GM18507 (cell line): Measurements from ENCODE around the gene ADARB1.

Experiments
- DNase-seq: peaks from one replicate; pipeline ENCODE4 v3.0.0; 2011; ENCODE audit warnings: low read depth; ENCODE audit not compliant: insufficient read length; ENCODE audit errors: extremely low spot score
- FAIRE-seq: peaks from 2 replicates; lab custom pipeline; 2011; peaks lifted over from hg19 to GRCh38; lab: Jason Lieb, UNC

The ADARB1 gene

DNA sequence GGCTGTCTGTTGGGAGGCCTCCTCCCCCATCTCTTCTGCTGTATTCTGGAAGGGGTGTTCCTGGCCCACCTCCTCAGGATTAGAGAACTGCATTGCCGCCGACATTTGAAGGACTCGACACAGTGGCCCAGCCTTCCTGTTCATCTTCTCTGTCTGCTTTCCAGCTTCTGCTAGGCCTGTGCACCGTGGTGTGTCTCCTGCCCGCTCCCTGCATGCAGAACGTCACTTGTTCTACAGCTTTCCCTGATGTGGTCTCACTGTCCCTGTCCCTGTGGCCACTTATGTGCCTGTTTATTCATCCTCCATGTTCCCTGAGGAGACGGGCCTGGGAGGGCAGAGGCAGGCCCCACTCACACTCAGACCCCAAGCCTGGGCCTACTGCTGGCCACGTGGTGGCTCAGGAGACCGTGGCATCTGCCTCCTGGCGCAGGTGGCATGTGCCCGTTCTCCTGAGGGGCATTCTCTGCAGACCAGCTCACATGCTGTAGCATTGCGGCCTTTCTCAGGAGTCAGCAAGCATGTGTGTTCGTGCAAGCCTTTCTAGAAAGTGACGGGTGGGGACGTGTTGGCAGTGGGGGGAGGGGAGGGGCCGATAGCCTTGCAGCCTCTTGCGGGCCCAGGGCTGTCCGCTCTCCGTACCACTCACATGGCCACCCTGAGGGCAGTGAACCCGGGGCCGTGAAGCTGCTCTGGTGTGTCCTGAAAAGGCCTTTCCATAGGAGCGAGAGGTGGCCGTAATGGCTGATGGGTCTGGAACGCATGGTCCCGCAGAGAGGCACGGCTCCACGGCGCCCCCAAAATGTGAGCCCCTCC, 177.5 kb downstream of the ADARB1 start:
- FAIRE-seq (no peak), DNase-seq (no peak)

DNA sequence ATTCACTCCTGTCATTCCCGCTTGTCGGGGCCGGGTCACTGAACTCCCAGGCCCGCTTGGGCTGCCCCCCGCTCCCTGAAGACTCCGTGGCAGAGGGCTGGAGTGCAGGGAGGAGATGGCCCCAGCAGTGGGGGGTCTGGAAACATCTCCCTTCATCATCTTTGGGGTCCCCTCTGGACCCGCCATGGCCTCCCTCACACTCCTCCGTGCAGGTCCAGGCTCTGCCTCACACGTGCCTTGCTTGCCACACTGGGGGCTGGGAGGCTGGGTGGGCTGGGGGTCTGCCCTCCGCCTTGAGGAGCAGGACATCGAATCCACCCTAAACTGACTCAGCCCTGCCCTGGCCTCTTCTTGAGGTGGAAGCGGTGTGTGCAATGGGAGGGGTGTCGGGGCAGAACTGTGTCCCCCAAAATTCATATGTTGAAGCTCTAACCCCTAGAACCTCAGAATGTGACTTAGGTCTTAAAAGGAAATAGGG, 178.1 kb downstream of the ADARB1 start:
- no peak for DNase-seq

DNA sequence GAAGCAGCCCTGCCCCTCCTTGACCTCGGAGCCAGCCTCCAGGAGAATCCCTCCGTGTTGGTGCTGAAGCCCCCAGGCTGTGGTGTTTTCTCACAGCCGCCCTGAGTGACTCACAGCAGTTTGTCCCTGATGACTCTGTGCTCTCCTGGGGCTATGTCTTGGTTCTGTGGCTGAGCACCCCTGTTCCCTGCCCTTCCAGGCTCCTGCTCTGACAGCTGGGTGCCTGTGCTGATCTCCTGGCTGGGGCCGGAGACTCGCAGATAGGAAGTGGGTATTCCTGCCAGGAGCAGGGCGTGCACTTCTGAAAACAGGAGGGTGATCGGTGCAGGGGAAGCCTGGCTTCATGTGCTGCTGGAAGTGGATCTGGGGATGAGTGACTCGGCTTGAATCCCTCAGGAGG, 178.8 kb downstream of the ADARB1 start:
- DNase-seq (no peak), FAIRE-seq (no peak)

More for the DNA sequence above, 178.1 kb downstream of the ADARB1 start:
- FAIRE-seq = no peak

DNA sequence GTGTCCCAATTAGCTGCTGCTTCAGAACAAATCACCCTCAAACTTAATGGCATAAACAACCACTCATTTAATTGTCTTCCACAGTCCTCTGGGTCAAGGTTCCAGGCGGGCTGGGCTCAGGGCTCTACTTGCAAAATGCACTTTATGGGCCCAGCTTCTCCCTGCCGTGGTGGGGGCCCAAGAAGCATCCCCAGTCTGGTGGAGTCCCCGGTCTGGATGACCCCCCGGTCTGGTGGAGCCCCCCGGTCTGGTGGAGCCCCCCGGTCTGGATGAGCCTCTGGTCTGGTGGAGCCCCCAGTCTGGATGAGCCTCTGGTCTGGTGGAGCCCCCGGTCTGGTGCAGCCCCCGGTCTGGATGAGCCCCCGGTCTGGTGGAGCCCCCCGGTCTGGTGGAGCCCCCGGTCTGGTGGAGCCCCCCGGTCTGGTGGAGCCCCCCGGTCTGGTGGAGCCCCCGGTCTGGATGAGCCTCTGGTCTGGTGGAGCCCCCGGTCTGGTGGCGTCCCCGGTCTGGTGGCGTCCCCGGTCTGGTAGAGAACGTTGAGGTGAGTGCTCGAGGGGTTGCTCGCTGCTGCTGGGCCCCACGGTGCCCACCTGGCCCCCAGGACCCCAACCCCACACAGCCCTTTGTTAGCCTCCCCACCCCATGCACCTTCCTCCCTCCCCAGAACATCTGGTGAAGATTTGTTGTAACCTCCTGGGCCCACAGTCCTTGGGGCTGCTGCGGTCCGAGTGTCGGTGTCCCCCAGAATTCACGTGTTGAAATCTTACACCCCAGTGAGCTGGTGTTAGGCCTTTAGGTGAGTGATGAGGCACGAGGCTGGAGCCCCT, 179.5 kb downstream of the ADARB1 start:
- no peak for DNase-seq
- no peak for FAIRE-seq

DNA sequence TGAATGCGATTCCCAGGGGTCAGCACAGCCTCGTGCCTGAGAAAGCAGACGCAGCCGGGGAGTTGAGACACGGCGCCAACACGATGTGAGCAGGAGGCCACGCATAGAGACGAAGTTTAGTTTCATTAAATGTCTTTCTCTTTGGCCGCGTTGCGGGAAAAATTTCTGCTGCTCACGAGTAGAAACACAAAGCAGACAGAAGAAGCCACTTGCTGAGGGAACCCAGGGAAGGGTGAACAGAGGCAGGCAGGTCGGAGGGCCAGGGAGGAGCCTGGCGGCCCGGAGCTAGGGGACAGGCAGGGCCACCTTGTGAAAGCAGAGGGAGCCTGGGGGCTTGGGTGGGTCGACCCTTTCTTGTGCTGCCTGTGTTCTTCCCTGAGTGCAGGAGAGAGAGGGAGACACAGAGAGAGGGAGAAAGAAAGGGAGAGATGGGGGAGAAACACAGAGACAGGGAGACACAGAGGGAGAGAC, 180.1 kb downstream of the ADARB1 start:
- FAIRE-seq = no peak
- DNase-seq = no peak

DNA sequence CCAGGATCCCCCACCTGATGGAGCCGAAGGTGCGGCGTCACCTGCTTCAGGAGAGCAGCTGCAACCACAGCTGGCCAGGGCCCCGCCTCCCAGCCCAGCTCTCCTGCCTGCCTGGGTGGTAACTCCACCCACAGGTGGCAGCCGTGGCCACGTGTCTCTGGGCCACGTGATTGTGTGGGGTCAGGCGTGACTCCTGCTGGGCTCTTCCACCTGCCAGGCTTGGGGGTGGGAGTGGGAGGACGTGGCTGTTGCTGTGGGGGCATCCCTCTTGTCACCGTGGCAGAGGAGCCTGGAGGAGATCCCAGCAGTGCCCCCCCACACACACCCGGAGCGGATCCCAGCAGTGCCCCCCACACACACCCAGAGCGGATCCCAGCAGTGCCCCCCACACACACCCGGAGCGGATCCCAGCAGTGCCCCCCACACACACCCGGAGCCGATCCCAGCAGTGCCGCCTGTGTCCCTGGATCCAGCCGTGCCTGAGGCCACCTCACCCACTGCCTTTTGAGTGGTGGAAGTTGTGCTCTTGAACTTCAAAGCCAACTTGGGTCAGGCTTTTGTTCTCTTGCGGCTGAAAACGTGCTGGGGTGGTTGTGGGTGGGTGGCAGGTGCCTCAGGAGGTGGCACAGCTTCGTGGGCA, 181.1 kb downstream of the ADARB1 start:
- FAIRE-seq = no peak
- DNase-seq = no peak

DNA sequence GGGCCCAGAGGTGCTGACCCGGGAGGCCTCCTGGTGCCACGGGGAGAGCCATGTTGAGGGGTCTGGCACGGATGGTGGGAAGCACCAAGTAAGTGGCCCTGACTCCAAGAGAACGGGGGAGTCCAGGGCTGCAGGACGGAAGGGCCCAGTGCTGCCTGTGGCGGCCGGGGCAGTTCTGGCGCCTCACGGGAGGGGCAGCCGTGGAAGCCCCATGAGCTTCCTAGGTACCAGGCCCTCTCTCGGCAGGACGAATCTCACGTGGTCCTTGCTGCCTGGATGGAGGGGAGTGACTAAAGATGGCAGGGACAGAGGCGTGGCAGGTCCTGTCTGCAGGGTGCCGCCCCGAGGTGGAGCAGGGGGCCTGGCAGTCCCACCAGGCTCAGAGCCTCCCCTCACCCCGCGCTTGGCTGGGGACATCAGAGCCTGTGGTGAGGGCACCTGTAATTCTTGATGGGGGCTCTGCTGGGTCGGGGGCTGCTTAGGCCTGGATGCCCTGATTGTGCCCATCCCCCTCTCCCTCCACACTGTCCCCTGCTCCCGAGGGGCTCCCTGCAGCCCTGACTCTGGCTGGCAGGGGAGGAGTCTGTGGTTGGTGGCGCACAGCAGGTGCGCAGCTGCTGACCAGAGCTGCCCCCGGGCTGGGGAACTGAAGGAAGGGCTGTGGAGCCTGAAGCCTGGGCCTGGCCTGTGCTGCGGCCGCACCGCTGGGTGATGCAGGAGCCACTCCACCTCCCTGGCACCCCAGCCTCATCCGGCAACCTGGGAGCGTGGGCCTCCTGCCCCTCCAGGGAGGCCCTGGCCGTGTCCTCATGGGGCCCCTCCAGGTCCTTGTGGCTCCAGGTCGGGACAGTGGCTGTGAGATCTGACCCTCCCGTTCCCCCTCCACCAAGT, 181.9 kb downstream of the ADARB1 start:
- FAIRE-seq (no peak), DNase-seq (no peak)

DNA sequence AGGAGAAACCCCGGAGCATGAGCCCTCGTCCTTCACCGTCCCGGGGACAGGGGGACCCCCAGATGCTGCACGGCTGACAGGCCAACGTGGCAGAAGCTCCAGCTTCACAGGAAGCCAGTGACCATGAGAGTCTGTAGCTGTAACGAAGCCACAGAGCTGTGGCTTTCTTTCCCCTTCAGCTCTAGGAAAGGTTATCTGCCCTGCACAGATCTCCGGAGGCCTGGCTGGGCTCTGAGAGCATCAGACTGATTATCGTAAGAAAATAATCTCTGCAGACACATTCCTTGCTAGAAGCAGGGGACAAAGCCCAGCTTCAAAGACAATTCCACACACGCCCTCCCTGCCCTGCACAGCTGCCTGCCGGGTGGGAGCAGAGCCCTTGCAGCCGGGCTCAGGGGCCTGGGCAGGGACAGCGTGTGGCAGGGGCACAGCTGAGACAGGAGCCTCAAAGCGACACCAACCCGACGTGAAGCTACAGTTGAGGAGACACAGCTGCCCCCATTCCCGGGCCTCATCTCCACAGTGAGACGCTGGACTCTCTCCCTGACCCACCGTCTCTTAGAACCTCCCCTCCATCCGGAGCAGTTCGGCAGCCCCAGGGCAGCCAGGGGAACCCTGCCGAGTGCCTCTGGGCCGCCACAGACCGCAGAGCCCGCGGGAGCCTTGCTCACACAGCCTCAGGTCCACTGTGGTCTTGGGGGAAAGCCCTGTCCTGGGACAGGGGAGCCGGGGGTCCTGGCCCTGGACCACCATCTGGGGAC, 182.7 kb downstream of the ADARB1 start:
- no peak for FAIRE-seq

DNA sequence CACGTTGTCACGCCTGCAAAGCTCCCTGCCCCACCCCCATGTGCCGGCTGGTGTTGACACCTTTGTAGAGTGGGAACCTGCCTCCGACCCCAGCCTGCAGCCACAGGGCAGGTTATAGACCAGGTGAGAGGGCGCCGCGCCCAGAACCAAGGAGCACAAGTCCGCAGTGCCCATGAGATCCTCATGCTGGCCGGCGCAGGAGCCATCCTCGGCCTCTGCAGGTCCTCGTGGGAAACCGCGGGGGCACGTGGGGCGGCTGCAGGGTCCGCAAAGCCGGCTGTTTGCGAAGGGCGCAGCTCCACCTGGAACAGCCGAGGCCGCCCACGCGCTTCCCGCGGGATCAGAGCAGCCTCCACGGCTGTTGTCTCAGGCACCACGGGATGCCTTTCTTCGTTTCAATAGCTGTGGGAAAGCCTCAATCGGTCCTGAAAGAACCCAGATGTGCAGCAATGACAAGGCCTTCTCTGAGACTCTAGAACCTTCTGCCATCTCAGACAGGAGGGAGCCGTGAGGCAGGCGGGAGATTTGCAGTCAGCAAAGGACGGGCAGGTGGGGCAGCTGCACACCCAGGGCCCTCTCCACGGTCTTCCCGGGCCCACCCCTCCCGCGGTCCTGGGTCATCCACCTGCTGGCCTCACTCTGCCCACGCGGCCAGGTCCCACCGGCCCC, 183.4 kb downstream of the ADARB1 start:
- DNase-seq (no peak), FAIRE-seq (no peak)

More for the DNA sequence above, 182.7 kb downstream of the ADARB1 start:
- DNase-seq = no peak

DNA sequence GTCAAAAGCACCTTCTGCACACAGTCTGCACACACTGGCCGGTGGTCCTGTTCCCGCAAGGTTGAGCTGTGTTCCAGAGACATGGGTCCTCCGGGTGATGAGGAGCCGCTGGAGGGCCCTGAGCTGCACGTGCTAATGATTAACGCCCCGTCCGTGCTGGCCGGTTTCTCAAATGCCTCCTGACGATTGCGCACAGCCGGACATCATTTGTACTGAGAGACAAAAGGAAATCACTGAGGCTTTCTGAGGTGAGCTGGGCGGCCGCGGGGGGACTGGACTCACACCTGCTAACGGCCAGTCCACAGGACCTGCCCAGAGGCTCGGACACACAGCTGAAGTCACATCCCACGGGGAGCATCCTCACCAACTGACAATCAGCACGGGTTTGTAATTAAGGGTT, 184.1 kb downstream of the ADARB1 start:
- DNase-seq (no peak), FAIRE-seq (no peak)

DNA sequence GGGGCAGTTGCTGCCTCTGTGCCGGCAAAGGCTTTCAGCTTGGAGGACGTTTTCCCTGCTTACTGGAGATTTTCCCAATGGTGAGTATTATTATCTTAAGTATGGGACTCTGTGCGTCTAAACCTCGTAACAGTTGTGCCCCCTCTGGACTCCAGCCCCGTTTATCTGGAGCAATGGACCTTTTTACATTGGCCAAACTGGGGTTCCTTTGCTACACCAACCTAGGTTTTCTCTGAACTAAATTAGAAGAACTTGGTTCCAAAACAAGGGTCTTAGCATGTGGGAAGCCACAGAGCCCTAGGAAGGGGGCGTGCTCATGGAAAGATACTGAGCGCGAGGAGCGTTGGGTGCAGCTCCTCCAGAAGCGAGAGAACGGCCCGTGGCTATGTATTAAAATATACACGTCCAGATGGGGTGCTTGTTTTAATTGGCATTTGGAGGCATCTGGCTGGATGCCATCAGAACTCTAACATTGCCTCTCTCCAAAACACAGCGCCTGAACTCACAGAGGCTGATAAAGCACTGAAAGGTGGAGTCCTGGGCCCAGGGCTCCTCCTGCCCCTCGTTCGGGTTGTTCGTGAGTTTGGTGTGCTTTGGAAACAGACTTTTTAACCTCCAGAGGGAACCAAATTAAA, 184.9 kb downstream of the ADARB1 start:
- DNase-seq (no peak), FAIRE-seq (no peak)

DNA sequence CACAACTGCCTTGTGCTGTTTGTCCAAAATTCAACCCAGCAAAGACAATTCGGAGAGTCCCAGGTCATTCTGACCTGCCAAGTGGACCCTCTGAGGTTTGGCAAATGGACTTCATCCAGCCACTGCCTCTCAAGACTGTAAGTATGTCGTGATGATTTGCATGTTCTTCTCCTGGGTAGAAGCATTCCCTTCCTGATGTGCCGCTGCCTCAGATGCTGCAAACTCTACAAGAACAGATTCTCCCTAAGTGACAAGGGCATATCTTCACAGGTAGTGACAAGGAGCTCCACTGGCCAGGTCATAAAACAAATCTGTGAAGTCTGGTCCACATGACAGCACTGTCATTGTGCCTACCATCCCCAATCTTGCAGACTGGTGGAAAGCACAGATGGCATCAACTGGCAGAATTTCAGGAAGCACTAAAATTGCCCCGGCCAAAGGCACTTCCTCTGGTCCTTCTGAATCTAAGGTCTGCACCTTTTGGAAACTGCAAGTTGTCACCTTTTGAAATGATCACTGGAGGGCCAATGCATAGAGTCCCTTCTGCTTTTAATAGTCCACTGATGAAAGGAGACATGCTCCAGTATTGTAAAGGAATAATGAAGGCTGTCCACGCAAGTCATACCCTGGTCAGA, 185.9 kb downstream of the ADARB1 start:
- DNase-seq = no peak
- no peak for FAIRE-seq

DNA sequence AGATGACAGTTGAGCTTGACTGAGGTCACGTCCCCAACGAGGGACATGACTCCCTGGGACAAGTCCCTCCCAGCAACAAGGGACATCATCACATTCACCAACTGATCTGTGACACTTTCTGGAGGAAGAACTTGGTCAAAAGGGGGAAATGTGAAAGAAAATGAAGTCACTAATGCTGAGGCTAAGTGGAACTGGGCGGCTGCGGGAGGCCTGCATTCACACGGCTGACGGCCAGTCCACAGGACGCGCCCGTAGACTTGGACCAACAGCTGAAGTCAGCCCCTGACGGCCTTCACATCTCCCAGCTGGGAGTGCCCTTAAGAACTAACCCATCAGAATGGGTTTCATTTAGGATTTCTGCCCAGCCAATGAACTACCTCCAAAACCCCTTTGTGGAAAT, 186.7 kb downstream of the ADARB1 start:
- DNase-seq = no peak

DNA sequence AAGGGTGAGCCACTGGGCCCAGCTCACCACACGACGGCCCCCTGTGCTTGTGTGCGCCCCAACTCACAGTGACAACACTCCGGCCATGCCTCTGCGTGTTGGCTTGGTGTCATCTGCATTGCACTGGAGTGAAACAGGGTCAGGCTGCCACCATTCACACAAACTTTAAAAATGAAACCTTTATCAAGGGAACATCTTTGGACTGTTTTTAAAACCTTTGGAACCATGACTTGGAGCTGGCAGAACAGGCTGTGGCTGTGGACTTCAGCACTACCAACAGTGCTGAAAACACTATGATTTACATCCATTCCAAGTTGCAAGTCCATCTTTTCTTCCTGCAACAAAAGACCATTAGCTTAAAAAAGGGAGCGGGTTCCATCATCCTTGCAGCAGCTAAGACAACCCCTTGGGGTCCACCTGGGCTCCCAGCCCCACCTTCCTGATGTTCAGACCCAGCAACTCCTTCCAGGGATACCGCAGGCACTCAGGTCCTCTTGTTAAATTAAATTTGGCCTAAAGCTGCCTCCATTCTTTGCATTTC, 187.7 kb downstream of the ADARB1 start:
- FAIRE-seq = no peak
- no peak for DNase-seq

More for the DNA sequence above, 186.7 kb downstream of the ADARB1 start:
- no peak for FAIRE-seq

DNA sequence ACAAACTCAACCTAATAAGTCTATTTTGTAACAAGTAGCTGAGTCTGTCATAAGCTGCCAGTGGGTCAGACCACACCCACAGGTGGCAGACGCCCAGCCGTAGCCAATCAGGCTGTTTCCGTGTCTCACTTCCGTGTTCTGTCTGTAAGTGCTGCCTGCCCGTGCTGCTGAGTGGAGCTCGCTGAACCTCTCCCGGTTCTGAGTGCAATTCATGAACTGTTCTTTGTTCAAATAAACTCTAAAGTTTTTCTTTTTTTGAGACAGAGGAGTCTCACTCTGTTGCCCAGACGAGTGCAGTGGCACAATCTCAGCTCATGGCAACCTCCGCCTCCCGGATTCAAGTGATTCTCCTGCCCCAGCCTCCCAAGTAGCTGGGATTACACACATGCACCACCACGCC, 188.2 kb downstream of the ADARB1 start:
- no peak for FAIRE-seq
- no peak for DNase-seq

DNA sequence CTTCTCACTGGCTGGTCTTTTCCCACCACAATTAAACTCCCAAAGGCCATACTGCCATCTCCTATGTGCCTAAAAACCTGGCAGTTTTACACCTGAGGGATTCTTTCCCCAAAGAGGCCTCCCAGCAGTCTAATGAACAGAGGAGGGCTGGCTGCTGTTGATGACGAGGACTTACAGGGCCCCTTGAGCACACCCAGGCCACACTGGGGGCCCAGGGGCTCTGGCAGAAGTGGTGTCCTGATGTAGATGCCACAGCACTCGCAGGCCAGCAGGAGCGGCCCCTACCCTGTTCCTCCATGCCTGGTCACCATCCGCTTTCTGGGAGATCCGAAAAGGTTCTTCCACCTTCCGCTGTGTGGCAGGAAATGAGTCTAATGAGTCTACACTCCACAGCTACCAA, 189.2 kb downstream of the ADARB1 start:
- FAIRE-seq = no peak
- DNase-seq = no peak
